Endothelial cell of umbilical vein (primary cell): ENCODE data around the gene LRRTM4. TPM values are rescaled to one million over a fixed set of nuclear protein-coding genes. Genes with fewer than 3 reads are reported as not detected.

Experiments
- BruUV-seq: library from RNA; stranded (reverse); fragments of 400-500 nt; replicated peaks from 2 replicates; lab custom pipeline; 2021; lab: Mats Ljungman, UMichigan
- CTCF ChIA-PET: fragments of 300-600, 350-600 bp; sonication (Branson Sonifier 250); formaldehyde crosslinking; loops from one replicate; lab custom pipeline; 2021; ENCODE audit warnings: antibody characterized with exemption, inconsistent platforms; lab: Charles Lee
- POLR2A ChIA-PET: fragments of 300-600, 350-600 bp; sonication (Branson Sonifier 250); formaldehyde crosslinking; loops from one replicate; lab custom pipeline; 2021; ENCODE audit warnings: antibody characterized with exemption, inconsistent platforms; lab: Charles Lee
- DNase-seq: peaks from one replicate; pipeline ENCODE4 v3.0.0-alpha.2; 2011; ENCODE audit warnings: low read depth, low spot score
- FAIRE-seq: peaks from 2 replicates; lab custom pipeline; 2011; peaks lifted over from hg19 to GRCh38; lab: Jason Lieb, UNC
- H2AFZ ChIP-seq: 2 replicates; pipeline ENCODE4 v1.6.0; 2012; ENCODE audit warnings: low read depth, low read length, control low read depth, inconsistent platforms
- H3K27ac ChIP-seq: 2 replicates; pipeline ENCODE4 v1.5.1; 2011; ENCODE audit warnings: low read depth, mild to moderate bottlenecking, control low read depth, low read length, moderate library complexity; ENCODE audit not compliant: insufficient read depth
- H3K27me3 ChIP-seq, 2 experiments: 2 replicates each; pipeline versions ENCODE4 v1.6.0 to v1.6.1; 2011; ENCODE audit warnings: low read length in 2 of 2, mixed read lengths in 1 of 2; ENCODE audit not compliant: control insufficient read depth in 2 of 2, insufficient read depth in 2 of 2
- H3K36me3 ChIP-seq, 2 experiments: 2 replicates in 1 of 2; 3 replicates in 1 of 2; pipeline ENCODE4 v1.5.1; 2011; ENCODE audit warnings: low read length in 2 of 2, mild to moderate bottlenecking in 1 of 2, moderate library complexity in 1 of 2; ENCODE audit not compliant: control insufficient read depth in 2 of 2, insufficient read depth in 2 of 2; ENCODE audit errors: extremely low read depth in 1 of 2
- H3K4me1 ChIP-seq: 3 replicates; pipeline ENCODE4 v1.5.1; 2011; ENCODE audit warnings: mild to moderate bottlenecking, low read length; ENCODE audit not compliant: control insufficient read depth, insufficient read depth; ENCODE audit errors: extremely low read depth
- H3K4me2 ChIP-seq: 2 replicates; pipeline ENCODE4 v1.6.1; 2011; ENCODE audit warnings: low read length, control low read depth, mixed read lengths; ENCODE audit not compliant: insufficient read depth
- H3K4me3 ChIP-seq, 3 experiments: fragments of 200-600 bp in 1 of 3; sonication (generic), shearing (Covaris generic) in 1 of 3; replicated peaks in 1 of 3; 2 replicates each; pipeline ENCODE4 v1.5.1; 2011 to 2016; ENCODE audit warnings: control low read depth in 3 of 3, low read length in 3 of 3, mild to moderate bottlenecking in 2 of 3, inconsistent platforms in 1 of 3, low read depth in 1 of 3, moderate library complexity in 1 of 3; ENCODE audit not compliant: insufficient read depth in 1 of 3
- H3K79me2 ChIP-seq: 2 replicates; pipeline ENCODE4 v1.6.0; 2012; ENCODE audit warnings: low read length, inconsistent platforms; ENCODE audit not compliant: control insufficient read depth, insufficient read depth
- H3K9ac ChIP-seq: replicated peaks from 2 replicates; pipeline ENCODE3; 2011; ENCODE audit warnings: low read length, control low read depth; ENCODE audit not compliant: insufficient read depth; ENCODE audit errors: extremely low read depth
- H3K9me1 ChIP-seq: replicated peaks from 3 replicates; pipeline ENCODE4 v1.6.0; 2011; ENCODE audit warnings: mild to moderate bottlenecking, low read length; ENCODE audit not compliant: control insufficient read depth, insufficient read depth; ENCODE audit errors: extremely low read depth
- H3K9me3 ChIP-seq: replicated peaks from 2 replicates; pipeline ENCODE4 v1.5.1; 2012; ENCODE audit warnings: low read length, inconsistent platforms; ENCODE audit not compliant: control insufficient read depth, insufficient read depth
- H4K20me1 ChIP-seq: replicated peaks from 2 replicates; pipeline ENCODE3; 2011; ENCODE audit warnings: mild to moderate bottlenecking, low read length; ENCODE audit not compliant: control insufficient read depth, insufficient read depth; ENCODE audit errors: extremely low read depth
- EZH2 ChIP-seq: IDR thresholded peaks from 2 replicates; pipeline ENCODE4 v1.6.1; 2012; ENCODE audit warnings: borderline replicate concordance, low read depth, mild to moderate bottlenecking, moderate library complexity, low read length, inconsistent platforms; ENCODE audit not compliant: severe bottlenecking
- FOS ChIP-seq: IDR thresholded peaks from 2 replicates; pipeline ENCODE4 v1.6.1; 2011; ENCODE audit warnings: mild to moderate bottlenecking, low read length, moderate library complexity, borderline replicate concordance; ENCODE audit not compliant: insufficient read depth
- GATA2 ChIP-seq: IDR thresholded peaks from 2 replicates; pipeline ENCODE4 v1.7.0; 2011; ENCODE audit warnings: low read depth, mild to moderate bottlenecking, moderate library complexity, mixed read lengths, low read length; ENCODE audit not compliant: insufficient read length, insufficient read depth
- JUN ChIP-seq: IDR thresholded peaks from 2 replicates; pipeline ENCODE4 v1.6.1; 2011; ENCODE audit warnings: borderline replicate concordance, low read depth; ENCODE audit not compliant: insufficient read length, insufficient read depth
- MYC ChIP-seq: IDR thresholded peaks from one replicate; pipeline ENCODE4 v1.6.1; 2011; ENCODE audit warnings: mild to moderate bottlenecking, low read depth, low read length
- POLR2A ChIP-seq: IDR thresholded peaks from 2 replicates; pipeline ENCODE4 v1.6.1; 2012; ENCODE audit warnings: low read depth, mild to moderate bottlenecking, control low read depth, low read length
- POLR2AphosphoS5 ChIP-seq: IDR thresholded peaks from 2 replicates; pipeline ENCODE4 v1.6.1; 2012; ENCODE audit warnings: low read depth, mild to moderate bottlenecking, control low read depth, low read length, moderate library complexity; ENCODE audit not compliant: insufficient read depth
- dilution Hi-C: fragments of 300-500 bp; cut with MboI; formaldehyde crosslinking; loops from one replicate; pipeline ENCODE4 v1.15.0; 2019; ENCODE audit warnings: low sequenced_read_pairs; ENCODE audit not compliant: extremely low pct_ligation_motif_present
- intact Hi-C: fragments of 100-400 bp; cut with micrococcal nuclease; formaldehyde crosslinking; loops from one replicate; pipeline ENCODE4 v1.10.0; 2022
- polyA plus RNA-seq, 4 experiments: library from polyadenylated mRNA; depleted of rRNA in 3 of 4; stranded (reverse) in 3 of 4; unstranded in 1 of 4; fragments of >200 nt; gene quantifications; 2 replicates each; pipeline versions ENCODE4 v1.2.1 to v1.2.3, GENCODE V29; 2011 to 2012; ENCODE audit warnings: missing spikeins in 1 of 4
- total RNA-seq: library from RNA; stranded (reverse); gene quantifications from 2 replicates; pipeline ENCODE4 v1.2.3, GENCODE V29; 2021
- TF ChIP-seq, protein P1 (sequence below), 2 donors: IDR thresholded peaks; 1 replicate in 1 of 2; 2 replicates in 1 of 2; pipeline ENCODE4 v1.5.1; 2011; ENCODE audit warnings: low read length in 2 of 2, mild to moderate bottlenecking in 2 of 2, moderate library complexity in 2 of 2, control low read depth in 1 of 2, inconsistent platforms in 1 of 2, low read depth in 1 of 2; ENCODE audit not compliant: insufficient read depth in 1 of 2; ENCODE audit errors: extremely low read depth in 1 of 2
- TF ChIP-seq, protein P2 (sequence below): IDR thresholded peaks from 2 replicates; pipeline ENCODE4 v1.6.1; 2011; ENCODE audit not compliant: insufficient read depth, insufficient read length

Gene LRRTM4
- total and polyA plus RNA-seq, 2 donors (not counting 3 experiments of a cell fraction or from before 2014, with no cell fraction given), result not detected

DNA sequence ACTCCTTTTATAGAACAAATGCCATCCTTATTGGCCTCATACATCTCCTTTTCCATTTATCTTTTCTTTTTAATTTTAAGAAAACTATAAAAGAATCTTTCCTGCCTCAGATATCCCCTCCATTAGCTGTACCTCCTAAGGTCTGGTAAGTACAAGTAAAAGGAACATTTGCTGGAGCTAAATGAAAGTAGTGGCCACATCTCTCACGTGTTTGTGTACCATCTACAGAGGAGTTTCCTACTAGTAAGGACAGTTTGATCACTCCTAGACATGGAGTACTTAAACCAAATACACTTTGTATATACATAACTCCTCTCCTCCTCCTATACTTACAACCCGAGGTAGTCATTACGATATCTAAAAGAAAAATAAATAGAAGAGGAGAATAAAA is 504.8 kb downstream of the LRRTM4 start:
- Histone ChIP-seq H3K36me3 (no peaks in the 10 kb centered on the region), H3K4me3 (no peak overlapping the region), H3K9me1 (no peaks in the 10 kb centered on the region), H3K9me3 (no peaks in the 10 kb centered on the region), H3K79me2 (no peaks in the 10 kb centered on the region), H3K9ac (no peak overlapping the region), H3K27me3 (no peaks in the 10 kb centered on the region), H3K4me1 (no peaks in the 10 kb centered on the region), H2AFZ (no peak overlapping the region), H3K27ac (no peak overlapping the region), H4K20me1 (no peaks in the 10 kb centered on the region), H3K4me2 (no peak overlapping the region)
- CTCF ChIA-PET, result interaction anchor here (0.7 to 1.5 kb wide), 3 partner anchors 9 to 225 kb away, joined by 3 to 4 read pairs (median 3); no protein-coding TSS in a partner anchor
- no TSS peak for BruUV-seq
- POLR2A ChIA-PET, result no interaction called here
- TF ChIP-seq, protein P1, sequence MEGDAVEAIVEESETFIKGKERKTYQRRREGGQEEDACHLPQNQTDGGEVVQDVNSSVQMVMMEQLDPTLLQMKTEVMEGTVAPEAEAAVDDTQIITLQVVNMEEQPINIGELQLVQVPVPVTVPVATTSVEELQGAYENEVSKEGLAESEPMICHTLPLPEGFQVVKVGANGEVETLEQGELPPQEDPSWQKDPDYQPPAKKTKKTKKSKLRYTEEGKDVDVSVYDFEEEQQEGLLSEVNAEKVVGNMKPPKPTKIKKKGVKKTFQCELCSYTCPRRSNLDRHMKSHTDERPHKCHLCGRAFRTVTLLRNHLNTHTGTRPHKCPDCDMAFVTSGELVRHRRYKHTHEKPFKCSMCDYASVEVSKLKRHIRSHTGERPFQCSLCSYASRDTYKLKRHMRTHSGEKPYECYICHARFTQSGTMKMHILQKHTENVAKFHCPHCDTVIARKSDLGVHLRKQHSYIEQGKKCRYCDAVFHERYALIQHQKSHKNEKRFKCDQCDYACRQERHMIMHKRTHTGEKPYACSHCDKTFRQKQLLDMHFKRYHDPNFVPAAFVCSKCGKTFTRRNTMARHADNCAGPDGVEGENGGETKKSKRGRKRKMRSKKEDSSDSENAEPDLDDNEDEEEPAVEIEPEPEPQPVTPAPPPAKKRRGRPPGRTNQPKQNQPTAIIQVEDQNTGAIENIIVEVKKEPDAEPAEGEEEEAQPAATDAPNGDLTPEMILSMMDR (IDR thresholded peaks at IDR 0.05; ENCODE audit: extremely low read depth in 1 of 2, insufficient read depth in 1 of 2, low read depth in 1 of 2, low read length in 2 of 2), result no peak
- TF ChIP-seq, protein P2, sequence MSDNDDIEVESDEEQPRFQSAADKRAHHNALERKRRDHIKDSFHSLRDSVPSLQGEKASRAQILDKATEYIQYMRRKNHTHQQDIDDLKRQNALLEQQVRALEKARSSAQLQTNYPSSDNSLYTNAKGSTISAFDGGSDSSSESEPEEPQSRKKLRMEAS, result no peak
- TF ChIP-seq POLR2A (no peak), MYC (no peak), EZH2 (no peak), POLR2AphosphoS5 (no peak), JUN (no peak), GATA2 (no peak), FOS (no peak)
- dilution Hi-C loops (no loop called here), intact Hi-C loops (no loop called here)
- FAIRE-seq (no peak), DNase-seq (no peak)
